ENCODE data around the gene CABS1.

CABS1 gene

GRCh38 chr4:70315928-70316327 is 18.9 kb upstream of the CABS1 start:
- Histone ChIP-seq H3K4me1 (no peaks in the 10 kb centered on the region), H3K9ac (no peak overlapping the region), H3K9me3 (replicated peaks in 1 of 11) (no peaks in the 10 kb centered on the region), H3K27ac (no peak overlapping the region), H3K4me2 (no peak overlapping the region), H3K4me3 (no peak overlapping the region), H4K20me1 (no peaks in the 10 kb centered on the region), H3K27me3 (no peaks in the 10 kb centered on the region), H3K36me3 (no peaks in the 10 kb centered on the region)
- no peak for TF ChIP-seq Cebpa-rat (IDR thresholded peaks at IDR 0.05)

- Histone ChIP-seq H3K36me3 (no peaks in the 10 kb centered on the region), H3K27me3 (no peaks in the 10 kb centered on the region), H3K4me3 (no peak overlapping the region), H3K9me3 (replicated peaks in 1 of 11) (no peaks in the 10 kb centered on the region), H3K4me2 (no peak overlapping the region), H3K27ac (no peak overlapping the region), H3K4me1 (no peaks in the 10 kb centered on the region), H3K9ac (no peak overlapping the region), H4K20me1 (no peaks in the 10 kb centered on the region)
- no peak for TF ChIP-seq Cebpa-rat (IDR thresholded peaks at IDR 0.05)
Measured at GRCh38 chr4:70326052-70326451, 8.7 kb upstream of the CABS1 start.

GRCh38 chr4:70336043-70336442 is 1.3 kb downstream of the CABS1 start:
- Histone ChIP-seq H3K36me3 (no peaks in the 10 kb centered on the region), H3K27me3 (no peaks in the 10 kb centered on the region), H3K4me1 (no peaks in the 10 kb centered on the region), H3K4me3 (no peak overlapping the region), H3K4me2 (no peak overlapping the region), H4K20me1 (no peaks in the 10 kb centered on the region), H3K27ac (no peak overlapping the region), H3K9ac (no peak overlapping the region), H3K9me3 (replicated peaks in 1 of 11) (no peaks in the 10 kb centered on the region)
- no peak for TF ChIP-seq Cebpa-rat (IDR thresholded peaks at IDR 0.05)

GRCh38 chr4:70337886-70338420 is 3.2 kb downstream of the CABS1 start:
- no peak overlapping the region for H3K9ac ChIP-seq
- H3K27me3 ChIP-seq, result no peaks in the 10 kb centered on the region
- no peaks in the 10 kb centered on the region for H3K36me3 ChIP-seq
- H3K4me2 ChIP-seq, result no peak overlapping the region
- TF ChIP-seq Cebpa-rat (IDR thresholded peaks at IDR 0.05), result no peak
- H3K27ac ChIP-seq, result no peak overlapping the region
- H3K4me3 ChIP-seq, result no peak overlapping the region
- H4K20me1 ChIP-seq, result no peaks in the 10 kb centered on the region
- no peaks in the 10 kb centered on the region for H3K9me3 ChIP-seq (replicated peaks in 1 of 11)
- H3K4me1 ChIP-seq, result no peaks in the 10 kb centered on the region

GRCh38 chr4:70356185-70356584 is 21.4 kb downstream of the CABS1 start:
- H3K36me3 ChIP-seq, result no peaks in the 10 kb centered on the region
- peaks cover 0 to 5% (median 0%) of the 10 kb centered on the region in 10 experiments; a peak in 3 of 20 replicates for H3K4me1 ChIP-seq
- H3K9ac ChIP-seq, result no peak overlapping the region
- H4K20me1 ChIP-seq, result no peaks in the 10 kb centered on the region
- no peaks in the 10 kb centered on the region for H3K9me3 ChIP-seq (replicated peaks in 1 of 11)
- H3K27me3 ChIP-seq, result no peaks in the 10 kb centered on the region
- no peak for TF ChIP-seq Cebpa-rat (IDR thresholded peaks at IDR 0.05)
- H3K4me2 ChIP-seq, result peak overlapping the region in 1 of 11 experiments; percentile 8; a peak in 1 of 22 replicates
- H3K27ac ChIP-seq, result no peak overlapping the region
- no peak overlapping the region for H3K4me3 ChIP-seq

- Histone ChIP-seq H3K9me3 (replicated peaks in 1 of 11) (no peaks in the 10 kb centered on the region), H3K4me3 (no peak overlapping the region), H4K20me1 (no peaks in the 10 kb centered on the region), H3K9ac (no peak overlapping the region), H3K4me1 (peaks cover 0 to 5% (median 0%) of the 10 kb centered on the region in 10 experiments; a peak in 3 of 20 replicates), H3K36me3 (no peaks in the 10 kb centered on the region), H3K27ac (no peak overlapping the region), H3K27me3 (no peaks in the 10 kb centered on the region), H3K4me2 (no peak overlapping the region)
- no peak for TF ChIP-seq Cebpa-rat (IDR thresholded peaks at IDR 0.05)
Measured at GRCh38 chr4:70359115-70359661, 24.4 kb downstream of the CABS1 start.

- Histone ChIP-seq H3K4me3 (no peak within 1 kb of the TSS), H3K9me3 (replicated peaks in 1 of 11) (no peaks in the 10 kb centered on the region), H3K4me1 (peaks cover 0 to 5% (median 0%) of the 10 kb centered on the region in 10 experiments; a peak in 3 of 20 replicates), H4K20me1 (no peaks in the 10 kb centered on the region), H3K36me3 (no peaks in the 10 kb centered on the region), H3K4me2 (no peak within 1 kb of the TSS), H3K27ac (no peak within 1 kb of the TSS), H3K9ac (no peak within 1 kb of the TSS), H3K27me3 (no peaks in the 10 kb centered on the region)
- no peak for TF ChIP-seq Cebpa-rat (IDR thresholded peaks at IDR 0.05)
Measured at GRCh38 chr4:70360460-70360859, 25.7 kb downstream of the CABS1 start, which contains the start of gene SMR3A. Gene SMR3A (plus strand): TSS chr4:70360760. CDS start chr4:70362116, 1,356 bp downstream.

- Histone ChIP-seq H3K9me3 (replicated peaks in 1 of 11) (no peaks in the 10 kb centered on the region), H3K27ac (no peak overlapping the region), H3K36me3 (no peaks in the 10 kb centered on the region), H3K4me1 (no peaks in the 10 kb centered on the region), H3K9ac (no peak overlapping the region), H3K4me2 (no peak overlapping the region), H3K27me3 (no peaks in the 10 kb centered on the region), H4K20me1 (no peaks in the 10 kb centered on the region), H3K4me3 (no peak overlapping the region)
- TF ChIP-seq Cebpa-rat (IDR thresholded peaks at IDR 0.05), result no peak
Measured at GRCh38 chr4:70364002-70364401, 29.2 kb downstream of the CABS1 start.

- no peak overlapping the region for H3K4me3 ChIP-seq
- H3K27ac ChIP-seq, result no peak overlapping the region
- H3K4me1 ChIP-seq, result no peaks in the 10 kb centered on the region
- no peak for TF ChIP-seq Cebpa-rat (IDR thresholded peaks at IDR 0.05)
- no peak overlapping the region for H3K4me2 ChIP-seq
- no peaks in the 10 kb centered on the region for H4K20me1 ChIP-seq
- no peak overlapping the region for H3K9ac ChIP-seq
- no peaks in the 10 kb centered on the region for H3K36me3 ChIP-seq
- no peaks in the 10 kb centered on the region for H3K27me3 ChIP-seq
- no peaks in the 10 kb centered on the region for H3K9me3 ChIP-seq (replicated peaks in 1 of 11)
Measured at GRCh38 chr4:70365479-70365878, 30.7 kb downstream of the CABS1 start.

- no peak overlapping the region for H3K27ac ChIP-seq
- H3K4me3 ChIP-seq, result no peak overlapping the region
- no peaks in the 10 kb centered on the region for H3K4me1 ChIP-seq
- H3K4me2 ChIP-seq, result no peak overlapping the region
- H4K20me1 ChIP-seq, result no peaks in the 10 kb centered on the region
- H3K27me3 ChIP-seq, result no peaks in the 10 kb centered on the region
- no peak for TF ChIP-seq Cebpa-rat (IDR thresholded peaks at IDR 0.05)
- H3K9me3 ChIP-seq (replicated peaks in 1 of 11), result no peaks in the 10 kb centered on the region
- H3K9ac ChIP-seq, result no peak overlapping the region
- no peaks in the 10 kb centered on the region for H3K36me3 ChIP-seq
Measured at GRCh38 chr4:70367813-70368212, 33.0 kb downstream of the CABS1 start.

Measured in BLaER1 treated with 17β-estradiol and CSF1 and Interleukin-3, amounts not matched to agents 10 nM and 100 nM (cell line).